ENCODE measurements around the gene PKD1L1.
"Not testable (repeated sequence)": the region's sequence is repeated elsewhere in the genome, so short reads cannot be mapped to it uniquely, and the experiment has no call there.

PKD1L1 gene

DNA sequence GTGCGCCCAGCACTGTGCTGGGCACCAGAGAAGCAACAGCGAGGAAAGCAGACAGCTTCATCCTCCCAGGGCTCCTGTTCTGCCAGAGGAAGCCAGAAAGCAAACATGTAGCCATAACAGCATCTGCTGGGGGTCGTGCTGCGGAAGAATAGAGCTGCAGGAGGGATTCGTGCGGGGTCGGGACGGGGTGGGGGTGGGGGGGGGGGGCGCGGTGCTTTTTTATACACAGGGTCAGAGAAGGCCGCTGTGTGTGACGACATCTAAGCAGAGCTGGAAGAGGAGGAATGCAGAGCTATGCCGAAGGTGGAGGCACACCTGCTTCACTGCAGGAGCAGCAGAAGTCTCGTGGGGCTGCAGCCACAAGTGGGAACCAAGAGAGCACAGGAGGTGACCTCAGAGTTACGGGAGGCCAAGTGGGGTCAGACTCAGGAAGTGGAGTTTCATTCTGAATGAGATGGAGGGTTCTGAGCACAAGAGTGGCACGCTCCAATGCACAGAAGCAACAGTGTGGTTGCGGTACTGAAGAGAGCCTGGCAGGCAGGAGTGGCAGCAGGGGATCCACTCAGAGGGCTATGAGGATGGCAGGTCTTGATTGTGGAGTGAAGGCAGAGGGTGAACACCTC, 11.1 kb downstream of the PKD1L1 start:
- DNase-seq, result no peak

DNA sequence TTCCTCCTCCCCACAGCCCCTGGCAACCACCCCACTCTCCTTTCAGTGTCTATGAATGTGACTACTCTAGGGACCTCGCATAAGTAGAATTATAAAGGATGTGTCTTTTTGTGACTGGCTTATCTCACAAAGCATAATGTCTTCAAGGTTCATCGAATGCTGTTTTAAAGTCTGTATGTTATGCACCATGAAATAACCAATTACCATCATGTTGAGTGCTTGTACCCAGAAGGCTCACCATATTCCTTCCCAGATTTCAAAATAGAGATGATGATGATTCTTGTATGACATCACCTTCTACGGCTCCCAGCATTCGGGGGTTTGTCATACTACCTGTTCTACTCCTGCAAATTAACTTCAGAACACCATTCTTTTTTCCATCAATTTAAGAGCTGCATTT, 11.9 kb downstream of the PKD1L1 start:
- peak in 1 of 3 donors; percentile 32 for DNase-seq

DNA sequence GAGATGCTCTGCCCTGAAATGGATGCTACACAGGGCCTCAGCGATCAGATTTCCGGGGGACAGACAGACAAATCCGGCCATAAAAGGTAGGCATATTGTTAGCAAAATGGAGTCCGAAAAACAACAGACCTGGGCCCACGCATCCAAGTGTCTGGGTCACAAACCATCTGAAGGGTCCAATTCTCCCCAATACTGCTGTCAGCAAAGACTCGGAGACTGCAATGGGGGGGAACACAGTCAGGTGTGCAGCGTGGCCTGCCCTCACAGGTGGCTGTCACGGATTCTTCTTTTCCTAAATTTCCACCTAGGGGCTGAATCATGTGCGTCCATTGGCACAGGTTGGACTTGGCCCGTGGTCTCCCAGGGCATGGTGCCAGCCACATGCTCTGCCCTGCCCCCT, 12.9 kb downstream of the PKD1L1 start:
- DNase-seq, result no peak

DNA sequence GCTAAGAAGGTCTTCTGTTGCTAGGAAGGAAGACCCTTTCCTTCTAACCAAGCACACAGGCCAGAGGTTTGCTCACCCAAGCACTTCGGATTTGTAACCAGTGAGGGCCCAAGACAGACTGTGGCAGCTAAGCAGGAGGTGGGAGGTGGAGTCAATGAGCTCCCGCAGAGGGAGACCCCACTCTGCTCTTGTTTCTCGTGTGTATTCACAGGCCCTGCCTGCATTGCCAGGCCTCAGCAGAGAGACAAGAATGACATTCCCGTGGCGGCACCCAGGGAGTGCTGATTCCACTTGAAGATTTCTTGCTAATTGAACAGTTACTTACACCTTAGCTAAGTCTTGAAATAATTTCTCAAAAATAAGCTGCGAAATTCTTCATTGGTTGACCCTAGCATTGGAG, 13.4 kb downstream of the PKD1L1 start:
- DNase-seq, result no peak

DNA sequence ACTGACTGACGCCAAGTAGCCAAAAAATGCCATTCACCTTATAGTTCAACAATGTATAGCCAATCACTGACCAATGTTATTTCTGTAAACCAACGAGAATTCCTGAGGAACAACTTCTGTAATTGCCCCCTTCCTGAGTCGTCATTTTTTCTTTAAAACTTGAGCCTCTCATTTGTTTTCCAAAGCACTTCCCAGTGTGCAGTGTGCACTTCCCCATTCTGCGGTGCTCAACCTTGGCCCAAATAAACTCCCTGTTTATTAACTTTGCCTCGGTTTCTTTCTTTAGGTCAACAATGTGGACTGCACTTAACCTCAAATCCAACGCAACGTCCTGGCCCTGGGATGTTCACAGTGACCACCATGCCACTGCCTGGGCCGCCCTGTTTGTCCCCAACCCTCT, 15.1 kb downstream of the PKD1L1 start:
- peak in 1 of 3 donors; percentile 28 for DNase-seq

DNA sequence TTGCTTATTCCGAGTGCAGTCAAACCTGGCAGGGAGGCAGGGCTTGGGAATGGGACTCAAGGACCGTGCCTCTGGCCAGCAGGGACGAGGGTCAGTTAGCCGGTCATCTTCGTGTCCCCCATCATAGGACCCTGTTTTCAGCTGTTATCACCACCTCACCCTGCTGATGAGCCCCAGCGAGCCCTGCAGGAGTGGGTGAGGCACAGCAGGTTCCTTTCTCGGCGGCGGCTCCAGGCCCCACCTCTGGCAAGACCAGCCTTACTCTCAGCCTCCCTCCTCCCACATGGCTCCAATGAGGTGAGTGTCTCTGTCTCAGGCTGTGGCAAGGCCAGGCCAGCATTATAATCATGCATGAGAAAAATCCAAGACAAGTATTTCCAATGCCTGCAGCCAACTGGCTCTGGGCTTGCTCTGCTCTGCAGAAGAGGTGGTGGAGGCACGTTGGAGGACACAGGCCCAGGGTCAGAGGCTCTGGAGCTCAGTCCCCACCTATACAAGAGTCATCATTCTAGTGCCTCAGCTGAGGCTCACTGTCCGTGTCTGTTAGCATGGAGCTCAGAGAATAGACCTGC, 15.7 kb downstream of the PKD1L1 start:
- DNase-seq, result no peak

DNA sequence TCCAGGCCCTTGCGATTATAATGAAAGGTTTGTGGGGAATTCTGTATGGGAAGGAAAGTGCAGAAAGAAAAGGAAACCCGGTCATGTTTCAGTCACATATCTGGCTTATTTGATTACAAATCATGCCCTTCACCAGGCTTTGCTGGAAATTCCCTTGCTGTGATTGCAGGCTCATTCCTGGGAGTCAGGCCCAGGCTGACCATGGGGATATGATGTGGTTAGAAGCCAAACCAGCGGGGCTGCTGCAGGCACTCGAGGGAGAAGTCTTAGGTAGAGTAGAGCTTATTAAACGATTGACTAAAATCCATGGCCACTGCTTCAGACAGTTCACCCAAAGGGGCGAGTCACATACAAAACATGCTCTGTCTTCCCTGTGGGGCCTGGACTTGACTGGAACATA, 16.2 kb downstream of the PKD1L1 start:
- DNase-seq, result peak; percentile 57 to 81 (median 72)

DNA sequence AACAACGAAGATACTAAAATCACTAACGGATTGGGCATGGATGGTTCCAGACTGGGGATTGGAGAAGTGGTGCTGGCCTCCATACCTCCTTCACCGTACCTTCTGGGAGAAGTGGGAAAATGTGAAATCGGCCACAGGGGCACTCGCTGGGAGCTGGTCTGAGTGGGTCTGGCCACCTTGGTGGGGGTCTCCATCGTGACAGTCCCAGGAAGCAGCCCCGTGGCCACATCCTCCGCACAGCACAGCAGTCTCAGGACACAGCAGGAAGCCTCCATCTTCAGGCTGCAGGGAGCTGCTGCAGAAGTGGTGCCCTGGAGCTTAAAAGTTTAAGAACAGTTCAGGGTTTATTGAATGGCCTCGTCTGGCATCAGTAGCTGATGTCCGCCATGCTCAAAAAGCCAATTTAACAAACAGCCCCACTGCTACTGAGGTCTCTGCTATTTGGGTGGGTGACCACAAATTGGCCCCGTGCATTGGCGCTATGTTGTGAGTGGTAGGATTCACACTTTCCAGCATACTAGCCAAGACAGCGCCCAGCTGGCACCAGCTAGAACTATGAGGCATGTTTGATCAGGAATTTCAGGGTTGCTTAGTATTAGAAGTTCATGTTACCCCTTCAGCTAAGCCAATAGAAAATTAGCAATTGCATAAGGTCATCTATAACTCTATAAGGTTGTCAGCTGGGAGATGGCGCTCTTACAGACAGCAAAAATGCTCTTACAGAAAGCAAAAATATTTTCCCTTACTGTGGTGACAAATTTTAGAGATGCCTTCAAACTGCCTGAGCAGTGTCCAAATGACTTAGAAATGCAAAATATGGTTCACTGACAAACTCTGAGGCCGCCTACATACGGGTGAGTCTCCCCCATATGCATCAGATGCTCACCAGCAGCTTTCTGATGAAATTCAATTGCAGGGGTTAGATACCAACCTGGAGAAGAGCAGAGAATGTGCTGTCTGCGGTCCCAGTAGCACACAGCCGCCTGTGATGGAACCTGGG, 17.0 kb downstream of the PKD1L1 start:
- DNase-seq, result peak in 2 of 3 donors; percentile 37 to 56

DNA sequence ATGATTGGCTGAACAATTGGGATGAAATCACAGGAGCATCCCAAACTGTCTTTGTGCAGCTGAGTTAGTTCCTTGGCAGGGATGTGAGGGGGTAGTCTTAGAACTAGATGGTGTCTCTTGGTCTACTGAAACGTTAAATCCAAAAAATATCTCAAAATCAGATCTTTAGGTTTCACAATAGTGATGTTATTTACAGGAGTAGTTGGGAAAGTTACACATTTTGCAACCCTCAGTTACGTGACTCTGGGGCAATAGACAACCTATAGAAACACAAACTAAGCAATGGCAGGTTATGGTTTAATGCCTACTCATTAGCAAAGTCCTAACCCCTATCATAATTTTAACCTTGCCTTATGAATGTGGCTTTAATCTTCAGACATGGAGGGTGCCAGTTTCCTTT, 24.0 kb downstream of the PKD1L1 start:
- peak; percentile 27 to 47 (median 32) for DNase-seq

DNA sequence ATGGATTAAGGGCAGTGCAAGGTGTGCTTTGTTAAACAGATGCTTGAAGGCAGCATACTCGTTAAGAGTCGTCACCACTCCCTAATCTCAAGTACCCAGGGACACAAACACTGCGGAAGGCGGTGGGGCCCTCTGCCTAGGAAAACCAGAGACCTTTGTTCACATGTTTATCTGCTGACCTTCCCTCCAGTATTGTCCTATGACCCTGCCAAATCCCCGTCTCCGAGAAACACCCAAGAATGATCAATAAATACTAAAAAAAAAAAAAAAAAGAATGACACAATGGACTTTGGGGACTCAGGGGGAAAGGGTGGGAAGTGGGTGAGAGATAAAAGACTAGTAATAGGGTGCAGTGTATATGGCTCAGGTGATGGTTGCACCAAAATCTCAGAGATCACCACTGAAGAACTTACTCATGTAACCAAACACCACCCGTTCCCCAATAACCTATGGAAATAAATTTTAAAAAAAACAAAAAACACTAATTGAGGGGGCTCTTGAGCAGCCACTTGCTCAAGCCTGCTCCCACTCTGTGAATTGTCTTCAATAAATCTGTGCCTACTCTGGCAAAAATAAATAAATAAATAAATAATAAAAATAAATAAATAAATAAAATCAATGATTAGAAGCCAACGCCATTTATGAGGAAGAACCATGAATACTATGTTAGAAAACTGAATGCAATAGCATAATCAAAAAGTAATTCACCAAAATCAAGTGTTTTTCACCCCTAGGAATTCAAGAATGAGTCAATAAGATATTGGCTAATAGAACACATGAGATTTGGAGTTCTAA, 25.0 kb downstream of the PKD1L1 start:
- not testable (repeated sequence) for DNase-seq

DNA sequence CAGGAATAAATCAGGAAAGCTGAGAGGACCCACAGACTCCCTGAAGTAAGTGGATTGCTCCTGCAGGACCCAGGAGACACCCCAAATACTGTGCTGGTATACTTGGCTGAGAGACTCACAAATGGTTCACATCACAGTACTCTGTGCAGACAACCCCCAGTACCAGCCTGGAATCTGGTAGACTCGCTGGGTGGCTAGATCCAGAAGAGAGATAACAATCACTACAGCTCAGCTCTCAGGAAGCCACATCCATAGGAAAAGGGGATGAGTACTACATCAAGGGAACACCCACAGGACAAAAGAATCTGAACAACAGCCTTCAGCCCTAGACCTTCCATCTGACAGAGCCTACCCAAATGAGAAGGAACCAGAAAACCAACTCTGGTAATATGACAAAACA, 31.8 kb downstream of the PKD1L1 start:
- not testable (repeated sequence) for DNase-seq

DNA sequence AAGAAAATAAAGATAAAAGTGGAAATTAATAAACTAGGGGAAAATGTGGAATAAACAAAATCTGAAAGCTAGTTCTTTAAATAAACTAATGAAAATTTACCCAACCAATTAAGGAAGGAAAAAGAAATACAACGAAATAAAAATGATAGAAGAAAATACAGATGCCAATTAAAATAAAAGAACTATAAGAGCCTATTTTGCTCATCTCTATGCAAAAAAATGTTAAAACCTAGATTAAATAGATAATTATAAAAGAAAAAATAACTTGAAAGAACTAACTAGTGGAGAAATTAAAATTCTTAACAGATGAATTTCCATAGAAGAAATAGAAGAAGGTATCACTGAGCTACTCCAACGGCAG, 32.7 kb downstream of the PKD1L1 start:
- DNase-seq, result no peak

DNA sequence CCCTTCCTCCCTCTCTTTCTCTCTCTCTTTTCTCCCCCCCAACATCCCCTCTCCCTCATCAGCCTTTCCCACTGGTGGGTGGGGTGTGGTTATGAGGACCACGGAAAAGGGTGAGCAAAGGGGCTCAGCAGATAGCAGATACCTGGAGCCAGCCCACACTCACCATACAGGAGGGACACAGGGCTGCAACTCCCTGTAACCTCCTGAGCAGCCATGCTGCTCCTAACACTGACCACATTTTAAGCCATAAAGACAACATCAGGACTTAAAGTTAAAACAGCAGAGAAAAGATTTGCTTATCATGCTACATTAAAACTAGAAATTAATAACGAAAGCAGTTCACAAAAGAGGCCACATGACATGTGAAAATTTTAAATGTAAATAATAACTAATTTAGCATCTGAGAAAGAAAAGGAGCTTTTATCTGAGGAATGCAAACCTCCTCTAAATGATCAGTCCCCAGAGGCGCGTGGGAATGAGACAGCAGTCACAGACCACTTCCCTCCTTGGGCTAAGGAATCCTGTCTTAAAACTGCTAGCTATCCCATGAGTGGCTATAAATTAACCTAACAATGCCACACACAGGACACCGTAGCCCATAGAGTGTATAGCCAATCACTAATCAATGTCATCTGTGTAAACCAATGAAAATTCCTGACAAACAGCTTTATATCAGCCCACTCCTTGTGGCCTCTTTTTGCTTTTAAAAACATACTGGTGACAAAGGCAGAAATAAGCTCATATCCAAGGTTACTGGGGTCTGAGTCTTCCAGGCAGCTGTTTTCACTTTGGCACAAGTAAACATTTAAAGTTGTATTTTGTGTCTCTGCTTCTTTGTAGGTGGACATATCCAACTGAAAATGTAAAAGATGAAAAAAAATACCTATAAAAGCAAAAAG, 33.3 kb downstream of the PKD1L1 start:
- DNase-seq, result no peak

DNA sequence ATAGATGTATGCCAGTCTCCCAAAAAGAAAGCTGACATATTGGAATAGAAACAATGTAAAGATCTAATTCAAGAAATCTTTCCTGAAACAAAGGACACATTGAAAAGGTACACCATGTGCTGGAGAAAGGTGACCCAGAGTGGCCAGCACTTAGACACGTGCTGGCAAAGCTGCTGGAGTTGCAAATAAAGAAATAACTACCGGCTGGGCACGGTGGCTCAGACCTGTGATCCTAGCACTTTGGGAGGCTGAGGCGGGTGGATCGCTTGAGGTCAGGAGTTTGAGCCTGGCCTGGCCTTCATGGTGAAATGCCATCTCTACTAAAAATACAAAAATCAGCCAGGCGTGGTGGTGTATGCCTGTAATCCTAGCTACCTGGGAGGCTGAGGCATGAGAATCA, 35.9 kb downstream of the PKD1L1 start:
- no peak for DNase-seq

DNA sequence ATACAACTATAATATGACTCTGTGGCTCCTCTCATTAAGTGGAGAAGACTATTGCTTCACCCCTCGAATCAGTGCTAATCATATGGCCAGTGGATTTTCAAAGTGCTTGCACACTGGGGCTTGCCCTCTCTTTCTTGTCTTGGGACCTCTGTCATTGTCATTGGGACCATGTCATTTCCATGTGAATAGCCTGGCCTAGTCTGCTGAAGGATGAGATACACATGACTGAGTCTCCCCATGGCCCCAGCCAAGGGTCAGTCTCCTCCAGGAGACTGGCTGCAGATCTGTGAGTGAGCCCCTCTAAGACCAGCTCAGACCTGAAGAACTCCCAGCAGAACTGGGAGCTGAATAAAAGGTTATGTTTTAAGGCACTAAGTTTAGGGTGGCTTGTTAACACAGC, 39.5 kb downstream of the PKD1L1 start:
- no peak for DNase-seq

DNA sequence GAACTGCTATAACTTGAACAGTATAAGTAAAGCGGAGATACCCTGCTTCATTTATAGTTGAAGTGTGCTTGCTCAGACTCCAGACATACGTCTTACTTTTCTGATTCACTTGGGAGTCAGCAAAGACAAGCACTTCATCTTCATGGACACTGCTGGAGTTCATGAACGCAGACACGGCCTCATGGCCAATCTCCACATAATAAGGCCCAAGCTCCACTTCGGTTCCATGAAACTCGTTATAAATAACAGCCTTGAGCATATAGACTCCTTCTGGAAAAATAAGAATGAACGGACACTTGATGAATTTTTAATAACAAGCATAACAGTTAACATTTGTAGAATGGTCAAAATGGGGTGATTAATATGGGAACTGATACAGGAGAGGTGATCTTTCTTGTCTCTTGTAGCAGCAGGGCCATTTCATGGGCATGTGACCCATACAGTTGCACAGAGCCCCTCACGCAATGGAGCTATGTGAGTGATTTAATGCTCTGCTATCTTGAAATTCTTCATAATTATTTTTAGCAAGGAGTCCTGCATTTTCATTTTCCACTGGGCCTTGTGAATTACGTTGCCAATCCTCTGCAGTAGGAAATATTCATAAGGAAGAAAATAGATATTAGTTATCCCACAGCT, 40.2 kb downstream of the PKD1L1 start:
- no peak for DNase-seq

DNA sequence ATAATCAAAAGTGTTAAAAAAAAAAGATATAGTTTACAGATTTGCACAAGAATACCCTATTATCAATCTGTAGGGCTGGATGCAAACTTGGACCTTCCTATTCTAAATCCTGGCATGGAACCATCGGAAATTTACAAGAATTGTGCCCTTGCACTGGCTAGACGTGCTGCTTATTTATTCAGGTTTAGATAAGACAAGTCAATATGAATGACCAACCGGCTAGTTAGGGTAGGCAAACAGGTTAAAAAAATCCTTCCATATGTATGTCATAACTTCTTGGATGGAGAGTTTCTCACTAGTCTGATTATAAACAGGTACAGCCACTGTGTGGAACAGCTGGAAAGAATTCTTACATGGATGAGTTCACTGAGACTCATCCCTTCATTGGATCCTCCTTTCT, 41.4 kb downstream of the PKD1L1 start:
- DNase-seq, result no peak

DNA sequence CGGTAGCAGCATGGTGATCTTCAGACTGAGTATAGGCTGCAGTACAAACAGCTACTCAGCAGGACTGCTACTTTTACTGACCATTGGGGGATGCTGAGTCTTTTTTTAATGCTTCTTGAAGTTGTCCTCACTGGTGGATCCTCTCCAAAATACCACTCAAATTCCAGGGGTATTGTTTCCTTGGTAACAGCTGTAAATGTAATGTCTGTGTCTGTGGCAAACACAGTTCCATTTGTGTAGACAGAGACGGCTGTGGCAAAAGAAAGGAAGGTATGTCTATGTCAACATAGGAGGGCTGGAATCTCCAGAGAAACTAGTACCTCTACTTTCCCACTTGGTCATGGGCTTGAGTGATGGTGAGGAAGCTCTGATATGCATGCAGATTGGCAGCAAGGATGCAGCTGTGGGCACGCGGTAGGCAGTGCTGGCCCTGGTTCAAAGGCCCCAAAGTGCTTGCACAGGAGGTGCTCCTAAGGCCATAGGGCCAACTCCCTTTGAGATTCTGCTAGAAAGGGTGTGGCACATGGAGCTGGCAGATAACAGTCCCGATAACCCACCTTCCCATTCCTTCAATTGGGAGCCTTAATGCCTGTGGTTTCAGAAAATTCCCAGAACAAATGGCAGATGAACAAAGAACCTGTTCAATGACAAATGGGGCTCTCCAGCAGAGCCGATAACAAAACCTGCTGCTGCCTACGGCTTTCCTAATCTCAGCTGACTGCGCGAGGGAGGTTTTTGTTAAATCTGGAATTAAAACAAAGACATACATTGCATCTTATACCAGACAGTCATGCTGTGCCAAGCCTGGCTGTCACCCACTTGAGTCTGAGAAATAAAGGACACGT, 43.0 kb downstream of the PKD1L1 start:
- no peak for DNase-seq

DNA sequence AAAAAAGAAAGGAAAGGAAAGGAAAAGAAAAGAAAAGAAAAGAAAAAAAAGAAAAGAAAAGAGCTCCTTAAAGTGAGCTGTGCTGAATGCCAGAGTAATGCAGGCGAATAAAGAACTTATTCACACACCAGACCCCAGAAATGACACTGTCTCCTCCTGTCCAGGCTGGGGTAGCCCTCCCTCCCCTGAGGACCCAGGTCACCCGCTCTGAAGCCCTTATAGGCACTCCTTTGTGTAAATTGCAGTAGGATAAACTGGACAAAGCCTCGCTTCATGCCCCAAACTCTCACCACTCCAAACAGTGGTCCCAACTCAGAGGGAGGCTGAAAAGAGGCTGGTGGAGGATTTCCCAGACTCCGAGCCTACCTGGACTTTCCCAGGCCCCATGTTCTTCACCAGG, 46.3 kb downstream of the PKD1L1 start:
- no peak for DNase-seq

DNA sequence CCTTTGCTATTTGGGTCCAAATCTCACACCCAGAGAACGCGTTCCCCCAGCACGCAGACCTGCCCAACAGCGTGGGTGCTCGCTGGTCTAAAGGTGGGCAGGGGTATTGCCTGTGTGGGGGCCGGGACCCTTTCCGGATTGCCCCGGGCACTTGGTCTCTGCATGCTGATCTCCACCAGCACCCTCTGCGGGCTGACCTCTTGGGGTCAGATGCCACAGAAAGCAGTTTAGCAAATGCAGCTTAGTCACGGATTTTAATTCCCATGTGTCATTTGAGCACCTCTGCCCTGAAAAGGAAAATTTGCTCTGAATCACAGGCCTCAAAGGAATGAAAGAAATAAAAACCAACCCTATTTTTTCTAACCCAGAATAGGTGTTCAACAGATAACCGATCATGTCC, 46.7 kb downstream of the PKD1L1 start:
- DNase-seq, result no peak

DNA sequence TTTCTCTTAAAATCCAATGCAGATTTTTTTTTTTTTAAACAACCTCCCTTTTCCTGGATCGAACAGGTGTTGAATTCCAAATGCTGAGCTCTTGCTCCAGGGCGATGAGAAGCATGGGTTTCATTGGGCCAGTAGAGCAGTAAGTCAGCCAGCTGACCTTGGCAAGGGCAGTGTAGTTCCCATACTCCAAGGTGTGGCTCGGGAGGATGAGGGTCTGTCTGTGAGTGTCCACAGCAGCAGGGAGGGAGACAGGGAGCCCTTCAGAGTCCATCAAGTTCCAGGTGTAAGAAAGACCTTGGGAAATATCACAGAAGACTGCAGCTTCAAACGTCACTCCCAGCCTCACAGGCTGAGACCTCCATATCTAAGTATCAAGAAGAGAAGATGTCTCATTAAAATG, 50.4 kb downstream of the PKD1L1 start:
- DNase-seq, result no peak
